Activated CD8-positive, alpha-beta memory T cell treated with anti-CD3 and anti-CD28 coated beads for 24 hours (primary cell): ENCODE data around the gene CERS2.

ENCODE experiments used
- DNase-seq: peaks from one replicate; pipeline ENCODE4 v3.0.0-alpha.2; 2020

The CERS2 gene, protein sequence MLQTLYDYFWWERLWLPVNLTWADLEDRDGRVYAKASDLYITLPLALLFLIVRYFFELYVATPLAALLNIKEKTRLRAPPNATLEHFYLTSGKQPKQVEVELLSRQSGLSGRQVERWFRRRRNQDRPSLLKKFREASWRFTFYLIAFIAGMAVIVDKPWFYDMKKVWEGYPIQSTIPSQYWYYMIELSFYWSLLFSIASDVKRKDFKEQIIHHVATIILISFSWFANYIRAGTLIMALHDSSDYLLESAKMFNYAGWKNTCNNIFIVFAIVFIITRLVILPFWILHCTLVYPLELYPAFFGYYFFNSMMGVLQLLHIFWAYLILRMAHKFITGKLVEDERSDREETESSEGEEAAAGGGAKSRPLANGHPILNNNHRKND

DNA sequence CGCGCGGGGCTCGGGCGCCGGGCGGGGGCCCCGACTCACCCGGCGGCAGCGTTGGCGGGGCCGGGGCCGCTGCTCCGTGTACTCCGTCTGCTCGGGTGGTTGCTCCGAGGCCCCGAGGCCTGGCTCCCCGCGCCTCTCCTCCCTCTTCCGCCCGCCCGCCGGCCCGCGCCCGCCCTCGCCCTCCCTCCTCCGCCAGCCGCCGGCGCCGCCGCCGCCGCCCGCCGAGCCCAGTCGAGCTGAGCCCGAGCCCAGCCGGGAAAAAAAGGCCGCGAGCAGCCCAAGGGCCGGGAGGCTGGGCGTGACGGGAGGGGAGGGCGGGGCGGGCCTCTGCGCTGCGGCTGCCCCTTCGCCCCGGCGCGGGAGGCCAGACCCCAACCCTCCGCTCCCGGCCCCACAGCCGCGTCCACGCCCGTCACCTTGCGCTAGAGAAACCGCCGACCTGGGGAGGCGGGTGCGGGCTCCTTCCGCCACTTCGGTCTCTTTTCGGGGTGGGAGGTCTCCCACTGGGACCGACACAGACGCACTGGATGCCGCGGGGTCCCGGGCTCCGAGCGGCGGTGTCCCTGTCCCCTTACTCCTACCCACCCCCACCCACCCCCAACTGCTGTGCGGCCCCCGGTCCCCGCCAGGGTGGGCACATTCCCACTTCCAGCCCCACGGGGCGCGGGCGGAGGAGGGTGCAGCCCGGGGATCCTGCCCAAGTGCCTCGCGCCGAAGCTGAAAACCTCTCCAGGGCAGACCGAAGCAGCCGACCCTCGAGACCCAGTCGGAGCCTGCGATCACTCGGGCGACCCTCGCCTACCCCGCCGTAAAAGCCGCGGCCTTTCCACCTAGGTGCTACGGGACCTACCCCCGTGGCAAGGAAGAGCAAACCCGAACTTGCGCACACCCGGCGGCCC, at the start of gene CERS2:
CERS2 (minus strand) TSS at position 256 of the 899 bp plus-strand sequence. CDS start 5,745 bp downstream, outside the sequence.
- DNase-seq = peak; percentile 87

DNA sequence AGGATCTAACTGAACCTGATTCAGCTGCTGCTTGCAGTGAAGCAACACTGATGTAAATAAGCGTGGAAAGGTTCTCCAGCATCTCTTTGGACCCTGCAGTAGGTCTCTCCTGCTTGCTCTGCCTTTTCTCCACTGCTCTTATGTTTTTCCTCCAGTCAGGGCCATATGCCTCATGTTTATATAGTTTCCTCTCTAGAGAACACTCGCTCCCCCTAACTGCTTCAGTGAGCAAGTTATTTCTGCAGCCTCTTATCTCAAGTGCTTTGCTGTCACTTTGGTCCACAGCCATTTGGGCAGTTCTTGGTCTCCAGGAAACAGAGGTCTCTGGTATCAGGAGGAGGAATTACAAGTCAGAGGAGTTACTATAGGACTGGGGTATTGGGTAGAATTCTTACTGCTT, 38.9 kb upstream of the CERS2 start:
- no peak for DNase-seq

DNA sequence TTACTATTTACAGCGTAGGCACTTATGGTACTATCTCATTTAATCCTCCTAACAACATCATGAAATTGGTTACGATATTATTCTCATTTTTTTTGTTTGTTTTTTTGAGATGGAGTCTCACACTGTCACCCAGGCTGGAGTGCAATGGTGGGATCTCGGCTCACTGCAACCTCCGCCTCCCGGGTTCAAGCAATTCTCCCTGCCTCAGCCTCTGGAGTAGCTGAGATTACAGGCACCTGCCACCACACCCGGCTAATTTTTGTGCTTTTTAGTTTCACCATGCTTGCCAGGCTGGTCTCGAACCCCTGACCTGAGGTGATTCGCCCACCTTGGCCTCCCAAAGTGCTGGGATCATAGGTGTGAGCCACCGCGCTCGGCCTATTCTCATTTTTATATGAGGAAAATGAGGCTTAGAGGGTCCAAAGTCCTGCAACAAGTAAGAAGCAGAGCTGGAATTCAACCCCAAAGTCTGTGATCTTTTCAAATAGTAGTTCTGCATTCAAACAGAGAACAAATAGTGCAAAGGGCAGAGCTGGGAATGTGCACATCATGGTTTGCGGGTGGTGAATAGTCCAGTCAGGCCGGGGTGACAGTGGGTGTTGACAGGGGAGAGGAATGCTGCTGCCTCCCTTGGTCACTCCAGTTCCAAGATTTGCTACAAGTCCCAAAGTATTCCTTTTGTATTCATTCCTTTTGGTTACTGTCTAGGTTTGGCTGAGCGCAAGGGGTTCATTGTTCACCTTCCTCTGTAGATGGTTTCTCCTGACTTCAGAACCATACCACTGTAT, 38.2 kb upstream of the CERS2 start:
- DNase-seq = no peak

DNA sequence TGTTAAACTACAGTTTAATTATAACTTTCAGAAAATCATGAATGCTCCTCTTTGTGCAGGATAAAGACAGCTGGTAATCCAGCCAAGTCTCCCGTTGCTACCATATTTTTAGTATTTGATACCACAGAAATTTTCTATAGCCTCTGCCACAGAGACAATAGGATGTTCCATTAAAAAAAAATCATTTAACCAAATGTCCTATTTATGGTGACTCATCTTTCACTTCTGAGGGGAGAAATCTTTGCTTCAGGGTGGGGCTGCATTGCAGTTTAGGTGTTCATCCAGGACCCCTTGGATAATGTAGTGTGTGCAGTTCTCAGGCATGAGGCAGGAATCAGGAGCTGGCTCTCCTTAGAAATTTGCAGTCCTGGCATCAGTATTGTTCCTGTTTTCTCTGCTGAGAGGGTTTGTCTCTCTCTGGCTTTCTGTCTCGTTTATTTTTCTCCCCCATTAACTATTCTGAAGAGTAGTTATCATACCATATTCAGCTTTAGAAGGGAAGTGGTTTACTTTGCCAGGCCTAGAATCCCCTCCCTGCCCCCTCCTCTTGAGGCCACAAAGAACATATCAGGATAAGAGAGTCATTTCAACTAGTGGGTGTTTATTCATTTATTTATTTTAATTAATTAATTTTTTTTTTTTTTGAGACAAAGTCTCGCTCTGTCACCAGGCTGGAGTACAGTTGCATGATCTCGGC, 36.7 kb upstream of the CERS2 start:
- no peak for DNase-seq

DNA sequence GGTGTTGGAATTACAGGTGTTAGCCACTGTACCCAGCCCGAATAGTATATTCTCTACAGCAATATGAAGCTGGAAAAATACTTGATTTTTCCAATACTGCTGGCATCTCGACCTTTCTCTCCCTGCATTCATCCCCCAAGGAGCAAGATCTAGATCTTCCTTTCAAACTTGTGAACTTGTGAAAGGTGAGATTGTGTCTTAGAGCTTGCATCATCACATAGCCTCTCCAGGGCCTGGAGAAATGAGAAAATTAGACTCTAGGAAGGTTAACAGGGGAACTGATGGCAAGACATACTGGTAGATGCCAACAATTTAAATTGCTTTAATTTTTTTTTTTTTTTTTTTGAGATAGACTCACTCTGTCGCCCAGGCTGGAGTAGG, 35.7 kb upstream of the CERS2 start:
- DNase-seq = no peak

DNA sequence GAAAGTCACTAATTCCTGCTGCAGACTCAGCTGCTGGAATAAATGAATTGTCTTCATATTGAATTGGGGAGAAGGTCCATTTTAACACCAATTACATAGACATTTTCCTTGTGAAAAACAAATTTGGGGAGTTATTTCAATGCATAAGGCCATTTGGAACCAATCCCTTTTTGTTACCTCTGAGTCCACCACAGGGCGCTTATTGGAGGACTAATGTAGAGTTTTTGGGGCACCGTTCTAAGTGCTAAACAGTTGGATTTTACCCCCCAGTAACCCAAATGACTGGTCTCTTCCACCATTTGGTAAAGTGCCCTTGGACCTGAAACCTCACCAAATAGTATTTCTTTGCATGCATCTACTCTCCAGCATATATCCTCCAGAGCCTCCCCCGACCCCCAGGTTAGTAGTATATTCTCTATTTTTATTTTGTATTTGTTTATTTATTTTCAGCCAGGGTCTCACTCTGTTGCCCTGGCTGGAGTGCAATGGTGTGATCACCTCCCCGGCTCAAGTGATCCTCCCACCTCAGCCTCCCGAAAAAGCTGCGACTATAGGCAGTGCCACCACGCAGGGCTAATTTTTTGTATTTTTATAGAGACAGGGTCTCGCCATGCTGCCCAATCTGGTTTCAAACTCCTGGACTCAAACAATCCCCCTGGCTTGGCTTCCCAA, 35.2 kb upstream of the CERS2 start:
- DNase-seq = no peak

DNA sequence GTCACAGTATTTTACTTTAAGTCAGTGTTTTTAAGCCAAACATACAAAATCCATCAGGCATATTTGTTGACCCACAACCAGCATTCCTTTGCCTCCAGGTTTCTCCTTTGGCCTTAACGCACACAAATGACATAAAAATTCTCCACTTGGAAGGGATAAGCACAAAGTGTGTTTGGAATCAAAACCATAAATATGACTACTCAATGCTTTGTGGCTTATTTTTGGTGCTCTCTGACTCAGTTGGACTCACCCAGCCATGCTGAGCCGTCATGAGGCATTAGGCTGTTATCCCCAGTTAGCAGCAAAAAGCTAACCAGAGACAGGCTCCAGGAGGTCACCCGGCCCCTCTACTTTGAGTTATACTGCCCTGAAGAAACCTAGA, 34.6 kb upstream of the CERS2 start:
- DNase-seq = no peak

DNA sequence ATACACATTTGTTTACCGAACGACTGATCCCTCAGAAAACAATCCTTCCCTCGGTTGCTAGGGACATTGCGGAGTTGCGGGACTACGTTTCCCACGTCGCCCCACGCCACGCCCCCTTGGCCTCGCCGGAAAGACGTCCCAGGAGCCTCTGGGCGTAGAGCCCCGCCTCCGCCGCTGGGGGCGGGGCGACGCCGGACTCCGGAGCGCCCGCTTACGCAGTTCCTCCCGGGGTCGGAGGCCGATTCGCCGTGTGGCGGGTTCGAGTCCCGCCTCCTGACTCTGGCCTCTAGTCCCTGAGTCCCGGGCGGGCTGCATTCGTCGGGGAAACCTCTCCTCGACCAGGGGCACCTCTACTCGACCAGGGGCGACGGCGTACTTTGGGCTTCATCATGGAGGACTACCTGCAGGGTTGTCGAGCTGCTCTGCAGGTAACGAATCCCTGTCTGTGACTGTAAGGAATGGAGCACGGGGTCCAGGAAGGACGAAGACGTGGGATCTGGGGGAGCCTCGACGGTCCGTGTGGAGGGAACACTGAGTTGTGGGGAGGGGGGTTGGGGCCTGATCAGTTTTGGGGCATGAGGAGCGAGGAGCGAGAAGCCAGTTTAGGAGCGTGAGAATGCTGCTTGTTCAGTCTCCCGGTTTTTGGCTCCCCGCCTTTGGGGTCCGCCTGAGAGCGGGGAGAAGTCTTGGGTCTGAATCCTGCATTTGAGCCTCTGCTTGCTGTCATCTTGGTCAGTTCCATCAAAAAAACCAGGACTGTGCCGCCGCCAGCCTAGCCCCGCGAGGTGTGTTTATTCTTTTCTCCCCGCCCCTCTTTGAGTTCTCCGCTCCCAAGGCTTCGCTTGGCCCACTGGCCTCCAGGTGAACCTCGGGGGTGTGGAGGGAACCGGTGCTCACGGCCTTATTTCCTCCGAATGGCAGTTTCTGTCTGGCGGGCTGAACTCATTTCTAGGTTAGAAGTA, 33.9 kb upstream of the CERS2 start, which contains the start of gene PRUNE1:
PRUNE1 (plus strand) TSS at position 206 of the 962 bp plus-strand sequence; CDS start at position 390, 184 bp downstream.
- peak; percentile 96 for DNase-seq

DNA sequence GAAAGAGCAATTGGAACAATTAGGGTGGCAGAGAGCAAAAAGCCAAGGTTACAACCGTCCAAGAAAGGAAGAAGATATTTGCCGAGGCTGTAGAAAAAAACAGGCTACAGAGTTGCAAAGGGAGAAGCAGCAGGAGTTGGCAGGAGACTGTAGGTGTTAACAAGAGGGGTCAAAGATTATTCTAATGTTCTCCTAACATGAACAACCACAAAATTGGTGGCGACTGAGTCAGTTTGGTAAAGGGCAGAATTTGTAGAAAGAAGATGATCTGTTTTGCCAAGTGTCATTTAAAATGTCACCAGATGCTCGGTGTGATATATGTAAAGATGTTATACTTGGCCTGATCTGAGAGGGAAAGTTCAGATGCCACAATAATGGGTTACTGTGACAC, 33.2 kb upstream of the CERS2 start:
- no peak for DNase-seq

DNA sequence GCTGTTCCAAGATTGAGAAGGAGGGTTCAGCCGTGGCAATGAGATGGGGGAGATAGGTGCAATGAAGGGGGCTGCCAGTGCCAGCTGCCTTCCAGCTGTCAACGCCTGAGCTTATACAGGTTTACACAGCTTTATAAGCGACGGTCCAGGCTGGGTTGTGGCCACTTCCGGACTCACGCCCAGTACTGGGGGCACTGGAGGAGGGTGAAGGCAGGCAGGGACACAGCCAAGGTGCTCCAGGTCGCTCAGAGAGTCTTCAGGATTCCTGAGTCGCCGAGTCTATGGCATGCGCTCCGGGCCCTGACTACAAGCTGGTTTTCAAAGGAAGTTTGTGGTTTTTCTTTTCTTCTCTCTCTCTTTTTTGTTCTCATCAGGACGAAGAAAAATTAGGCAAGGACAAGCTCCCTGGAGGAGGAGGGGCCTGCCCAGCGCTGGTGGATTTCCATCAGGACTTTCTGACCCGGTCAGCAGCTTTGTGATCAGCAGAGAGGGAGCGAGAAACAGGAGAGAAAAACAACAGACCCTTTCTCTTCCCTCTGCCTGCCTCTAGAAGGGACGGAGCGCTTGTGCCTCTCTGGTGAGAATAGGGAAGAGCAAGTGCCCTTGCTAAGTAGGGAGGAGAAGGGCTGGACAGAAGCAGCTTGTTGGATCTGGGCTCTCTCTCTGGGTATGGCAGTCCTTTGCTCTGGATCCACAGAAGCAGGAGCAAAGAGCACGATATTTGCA, 31.9 kb upstream of the CERS2 start, which contains the start of gene MINDY1:
MINDY1 (minus strand) TSS at position 576 of the 726 bp plus-strand sequence. CDS start 4,285 bp downstream, outside the sequence.
- no peak for DNase-seq

DNA sequence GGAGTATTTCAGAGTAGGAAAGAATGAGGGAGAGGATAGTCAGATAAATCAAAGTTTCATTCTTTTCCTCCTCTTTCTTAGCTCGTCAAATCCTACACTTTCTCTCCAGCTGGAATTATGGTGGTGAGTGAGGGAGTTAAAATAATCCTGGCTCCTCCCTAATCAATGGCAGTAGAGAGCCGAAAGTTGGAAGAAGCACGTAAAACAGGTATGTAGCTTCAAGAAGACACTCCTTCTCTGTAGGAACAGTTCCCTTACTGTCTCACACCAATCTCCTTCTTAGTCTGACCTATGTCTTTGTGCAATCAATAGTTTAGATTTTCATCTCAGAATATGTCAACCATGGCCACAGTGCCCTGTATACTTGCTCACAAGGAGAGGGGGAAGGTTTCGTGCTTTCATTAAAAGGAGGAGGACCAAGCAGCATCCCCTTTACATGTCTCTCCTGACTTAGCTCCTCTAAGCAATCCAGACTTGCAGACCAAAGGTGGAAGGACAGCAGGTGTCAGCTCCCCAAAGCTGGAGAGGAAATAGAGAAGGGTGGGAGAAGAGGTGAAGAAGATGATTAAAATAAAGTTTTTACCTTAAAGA, 31.2 kb upstream of the CERS2 start:
- no peak for DNase-seq

DNA sequence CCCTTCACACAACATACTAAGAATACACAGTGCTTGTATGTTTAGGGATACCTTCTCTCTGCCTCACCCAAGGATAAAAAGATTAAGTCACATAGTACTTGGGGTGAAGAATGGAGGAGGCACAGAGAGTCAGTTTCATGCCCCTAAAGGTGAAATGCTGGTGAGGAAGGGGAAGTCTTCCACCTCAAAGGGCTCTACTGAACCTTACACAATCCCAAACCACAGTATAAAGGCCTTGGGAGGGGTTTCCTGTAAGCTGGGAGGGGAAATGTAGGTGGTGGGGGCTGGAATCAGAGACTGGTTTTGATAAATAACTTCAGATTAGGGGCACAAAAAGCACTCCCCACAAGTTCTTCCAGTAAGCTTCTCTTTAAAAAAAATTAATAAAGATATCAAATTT, 28.5 kb upstream of the CERS2 start:
- no peak for DNase-seq

DNA sequence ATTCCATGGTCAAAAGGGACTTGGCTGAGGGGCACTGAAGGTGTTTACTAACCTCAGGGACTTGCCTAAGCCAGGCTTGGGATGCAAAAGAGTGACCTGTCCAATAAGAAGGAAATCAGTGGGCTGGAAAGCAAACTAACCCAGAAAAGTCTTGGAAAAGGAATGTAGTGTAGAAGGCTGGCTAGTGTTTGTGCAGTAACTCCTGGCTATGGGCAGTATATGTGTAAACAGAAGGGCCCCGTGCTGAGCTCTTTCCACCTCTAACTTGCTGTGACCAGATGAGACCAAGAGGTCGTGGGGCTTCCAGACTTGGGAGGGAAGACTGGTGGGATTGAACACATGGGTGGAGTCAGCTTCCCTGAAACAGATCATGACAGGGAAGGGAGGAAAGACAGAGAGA, 28.0 kb upstream of the CERS2 start:
- no peak for DNase-seq

DNA sequence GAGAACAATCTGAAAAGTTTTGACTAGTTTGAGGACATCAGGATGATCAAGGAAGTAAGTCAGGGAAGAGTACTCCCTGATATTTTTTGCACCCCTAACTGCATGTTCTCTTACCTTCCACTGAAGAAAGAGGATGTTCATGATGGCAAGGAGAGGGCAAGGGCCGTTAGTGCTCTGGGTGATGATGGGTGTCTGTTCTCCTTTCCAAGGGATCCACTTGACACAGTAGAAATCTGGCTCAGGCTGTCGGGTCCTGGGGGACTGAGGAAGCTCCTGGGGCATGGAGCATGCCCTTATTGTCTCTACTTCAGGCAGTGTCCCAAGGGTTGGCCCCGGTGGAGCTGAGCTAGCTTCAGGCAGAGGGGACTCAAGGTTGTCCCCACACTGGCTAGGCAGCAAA, 27.4 kb upstream of the CERS2 start:
- DNase-seq = no peak

DNA sequence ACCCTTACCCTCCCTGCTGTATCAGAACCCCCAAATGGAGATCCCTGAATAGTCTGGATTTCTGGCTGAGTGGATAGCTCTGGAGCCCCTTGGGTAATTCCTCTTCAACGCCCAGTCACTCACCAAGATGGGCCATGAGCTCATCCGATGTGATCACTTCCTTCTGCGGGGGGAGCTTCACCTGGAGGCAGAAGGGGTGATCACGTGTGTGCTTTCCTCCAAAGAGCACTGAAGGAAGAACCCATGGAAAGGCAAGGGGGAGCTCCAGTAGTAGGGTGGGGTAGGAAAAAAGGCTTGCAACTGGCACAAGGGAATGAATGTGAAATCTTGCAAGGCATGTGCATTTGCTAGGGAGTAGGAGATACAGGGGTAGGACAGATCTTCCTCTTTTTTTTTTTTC, 27.0 kb upstream of the CERS2 start:
- no peak for DNase-seq

DNA sequence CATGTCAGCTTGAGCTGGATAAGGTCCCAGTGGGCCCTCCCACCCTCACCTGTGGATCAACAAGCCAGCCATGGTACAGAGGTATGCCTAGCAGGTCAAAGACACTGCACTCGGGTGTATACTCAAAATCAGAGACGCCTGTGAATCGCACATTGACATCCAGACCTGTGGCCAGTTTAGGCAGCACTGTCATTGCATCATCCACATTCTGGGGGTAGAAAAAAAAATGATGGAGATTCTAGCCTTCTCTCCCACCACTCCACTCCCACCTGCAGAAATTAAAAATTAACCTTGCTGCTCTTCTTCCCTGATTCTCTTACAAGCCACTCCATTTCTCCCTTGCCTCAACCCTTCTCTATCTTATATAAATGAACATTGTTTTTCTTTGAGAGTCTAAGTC, 25.8 kb upstream of the CERS2 start:
- DNase-seq = no peak

DNA sequence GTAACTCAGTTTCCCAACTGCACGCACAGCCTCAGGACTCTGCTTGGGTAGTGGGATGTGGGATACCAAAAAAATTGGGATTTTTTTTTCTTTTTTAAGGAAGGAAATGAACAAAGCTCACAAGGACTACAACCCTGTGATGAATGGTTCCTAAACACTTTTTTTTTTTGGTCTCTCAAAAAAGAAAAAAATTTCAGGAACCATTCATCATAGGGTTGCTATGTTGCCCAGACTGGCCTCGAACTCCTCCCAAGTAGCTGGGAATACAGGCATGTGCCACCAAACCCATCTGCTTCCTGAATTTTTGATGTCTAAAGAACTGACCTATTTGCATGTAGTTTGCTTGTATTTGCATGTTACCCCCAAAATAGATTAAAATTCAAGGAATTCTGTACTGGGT, 25.3 kb upstream of the CERS2 start:
- DNase-seq = no peak

DNA sequence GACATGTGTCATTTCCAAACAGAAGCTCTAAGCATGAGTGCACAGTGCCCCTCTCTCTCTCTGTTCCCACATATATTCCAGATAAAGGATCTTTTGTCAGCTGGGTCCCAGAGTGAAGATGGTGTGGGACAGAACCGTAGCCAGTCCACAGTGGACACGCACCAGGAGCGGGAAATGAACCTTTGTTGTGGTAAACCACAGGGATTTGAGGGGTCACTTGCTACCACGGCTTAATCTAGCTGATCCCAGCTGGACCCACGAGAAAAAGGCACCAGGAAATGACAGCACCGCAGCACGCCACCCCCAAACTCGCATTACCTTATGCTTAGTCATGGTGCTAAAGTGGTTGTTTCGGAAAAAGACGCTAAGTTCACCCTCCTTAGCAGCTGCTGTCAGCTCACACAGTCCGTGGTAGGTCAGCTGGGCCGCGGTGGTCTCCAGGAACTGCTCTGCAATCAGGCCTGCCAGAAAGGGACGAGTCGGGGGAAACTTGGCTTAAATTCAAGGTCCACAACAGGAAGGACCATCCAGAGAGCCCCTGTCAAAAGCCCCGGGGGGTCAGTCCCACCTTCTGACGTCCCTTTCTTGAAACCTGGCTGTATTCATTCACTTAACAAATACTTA, 24.5 kb upstream of the CERS2 start:
- no peak for DNase-seq

DNA sequence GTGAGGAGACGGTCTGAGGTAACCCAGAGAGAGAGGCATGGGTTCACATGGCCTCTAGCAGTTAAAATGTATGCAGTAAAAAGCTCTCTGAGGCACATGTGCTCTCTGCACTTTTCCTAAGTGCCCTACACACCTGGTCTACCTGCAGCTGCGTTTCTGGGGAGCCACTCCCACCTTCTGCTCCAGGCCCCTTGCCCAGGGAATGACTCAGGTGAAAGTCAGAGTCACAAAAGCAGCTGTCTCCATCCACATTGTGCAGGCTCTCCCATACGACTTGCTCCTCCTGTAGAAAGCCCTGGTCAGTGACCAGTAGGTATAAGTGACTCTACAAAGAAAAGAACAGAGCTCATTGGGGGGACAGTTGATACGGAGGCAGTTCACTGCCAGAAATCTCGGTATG, 23.3 kb upstream of the CERS2 start:
- DNase-seq = no peak
